IMR-90 (cell line): ENCODE results near the gene PTPN4.

Experiments
- BHLHE40 ChIP-seq: fragments of 150-350 bp; IDR thresholded peaks from 2 replicates; pipeline ENCODE4 v1.6.1; 2016; ENCODE audit warnings: mild to moderate bottlenecking, low read depth, low read length
- CHD1 ChIP-seq: IDR thresholded peaks from 2 replicates; pipeline ENCODE4 v1.6.1; 2012; ENCODE audit warnings: low read depth, low read length, improper control_type of control experiment
- CTCF ChIP-seq: conservative IDR thresholded peaks from 2 replicates; pipeline ENCODE4 v1.5.1; 2012; ENCODE audit warnings: mild to moderate bottlenecking, low read depth, low read length, improper control_type of control experiment
- FOS ChIP-seq: fragments of 150-350 bp; IDR thresholded peaks from 2 replicates; pipeline ENCODE4 v1.6.1; 2016; ENCODE audit warnings: low read depth, low read length
- MAZ ChIP-seq: IDR thresholded peaks from 2 replicates; pipeline ENCODE4 v1.6.1; 2012; ENCODE audit warnings: low read depth, mild to moderate bottlenecking, low read length, improper control_type of control experiment, moderate library complexity, borderline replicate concordance
- POLR2A ChIP-seq: IDR thresholded peaks from 2 replicates; pipeline ENCODE4 v1.6.1; 2012; ENCODE audit warnings: mild to moderate bottlenecking, low read depth, low read length
- RAD21 ChIP-seq: IDR thresholded peaks from 2 replicates; pipeline ENCODE4 v1.6.1; 2012; ENCODE audit warnings: low read length, improper control_type of control experiment
- RFX5 ChIP-seq: IDR thresholded peaks from 2 replicates; pipeline ENCODE4 v1.8.0; 2012; ENCODE audit warnings: low read depth, mild to moderate bottlenecking, low read length, moderate library complexity
- USF2 ChIP-seq: fragments of 150-350 bp; IDR thresholded peaks from 2 replicates; pipeline ENCODE4 v1.6.1; 2017; ENCODE audit warnings: mild to moderate bottlenecking, antibody characterized with exemption, low read length, low read depth

- no peak for TF ChIP-seq BHLHE40
- TF ChIP-seq CTCF = no peak
- no peak for TF ChIP-seq FOS
- no peak for TF ChIP-seq RFX5
- TF ChIP-seq POLR2A = no peak
- TF ChIP-seq CHD1 = no peak
- TF ChIP-seq RAD21 = no peak
- TF ChIP-seq USF2 = no peak
- TF ChIP-seq MAZ = no peak
Observed at GRCh38 chr2:119947535-119947934, 187.8 kb downstream of the PTPN4 start.
